ENCODE measurements around the gene HDGFL1.

HDGFL1 gene

DNA sequence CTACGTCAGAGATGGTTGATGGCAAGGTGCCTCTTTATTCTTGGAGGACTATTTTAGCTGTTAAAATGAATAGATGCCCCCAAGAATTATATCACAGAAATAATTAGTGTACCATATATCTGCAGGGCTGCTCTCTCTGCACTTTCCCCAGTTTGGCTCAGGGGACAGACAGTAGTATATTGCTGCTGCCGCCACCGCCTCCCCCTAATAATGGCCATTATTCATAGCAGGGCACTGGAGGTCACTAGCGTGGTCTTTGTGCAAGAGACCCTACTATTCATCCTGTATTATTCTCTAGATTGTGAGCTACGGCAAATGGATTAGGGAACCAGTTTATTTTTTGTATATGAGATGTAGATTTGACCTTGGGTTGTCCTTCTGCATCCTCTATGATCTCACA, 11.0 kb downstream of the HDGFL1 start:
- Histone ChIP-seq H3K27me3 (replicated peaks) (no peaks in the 10 kb centered on the region), H3K4me3 (ENCODE audit: low read depth, low read length) (no peak overlapping the region), H3K36me3 (replicated peaks) (no peaks in the 10 kb centered on the region), H3K27ac (no peak overlapping the region)
- TF ChIP-seq, protein P1, sequence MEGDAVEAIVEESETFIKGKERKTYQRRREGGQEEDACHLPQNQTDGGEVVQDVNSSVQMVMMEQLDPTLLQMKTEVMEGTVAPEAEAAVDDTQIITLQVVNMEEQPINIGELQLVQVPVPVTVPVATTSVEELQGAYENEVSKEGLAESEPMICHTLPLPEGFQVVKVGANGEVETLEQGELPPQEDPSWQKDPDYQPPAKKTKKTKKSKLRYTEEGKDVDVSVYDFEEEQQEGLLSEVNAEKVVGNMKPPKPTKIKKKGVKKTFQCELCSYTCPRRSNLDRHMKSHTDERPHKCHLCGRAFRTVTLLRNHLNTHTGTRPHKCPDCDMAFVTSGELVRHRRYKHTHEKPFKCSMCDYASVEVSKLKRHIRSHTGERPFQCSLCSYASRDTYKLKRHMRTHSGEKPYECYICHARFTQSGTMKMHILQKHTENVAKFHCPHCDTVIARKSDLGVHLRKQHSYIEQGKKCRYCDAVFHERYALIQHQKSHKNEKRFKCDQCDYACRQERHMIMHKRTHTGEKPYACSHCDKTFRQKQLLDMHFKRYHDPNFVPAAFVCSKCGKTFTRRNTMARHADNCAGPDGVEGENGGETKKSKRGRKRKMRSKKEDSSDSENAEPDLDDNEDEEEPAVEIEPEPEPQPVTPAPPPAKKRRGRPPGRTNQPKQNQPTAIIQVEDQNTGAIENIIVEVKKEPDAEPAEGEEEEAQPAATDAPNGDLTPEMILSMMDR (IDR thresholded peaks at IDR 0.05; ENCODE audit: low read depth, low read length, missing control alignments): no peak
- no peak for DNase-seq
- in situ Hi-C loops (cut with HindIII; ENCODE audit: low pct_ligation_motif_present, low sequenced_read_pairs): no loop called here

DNA sequence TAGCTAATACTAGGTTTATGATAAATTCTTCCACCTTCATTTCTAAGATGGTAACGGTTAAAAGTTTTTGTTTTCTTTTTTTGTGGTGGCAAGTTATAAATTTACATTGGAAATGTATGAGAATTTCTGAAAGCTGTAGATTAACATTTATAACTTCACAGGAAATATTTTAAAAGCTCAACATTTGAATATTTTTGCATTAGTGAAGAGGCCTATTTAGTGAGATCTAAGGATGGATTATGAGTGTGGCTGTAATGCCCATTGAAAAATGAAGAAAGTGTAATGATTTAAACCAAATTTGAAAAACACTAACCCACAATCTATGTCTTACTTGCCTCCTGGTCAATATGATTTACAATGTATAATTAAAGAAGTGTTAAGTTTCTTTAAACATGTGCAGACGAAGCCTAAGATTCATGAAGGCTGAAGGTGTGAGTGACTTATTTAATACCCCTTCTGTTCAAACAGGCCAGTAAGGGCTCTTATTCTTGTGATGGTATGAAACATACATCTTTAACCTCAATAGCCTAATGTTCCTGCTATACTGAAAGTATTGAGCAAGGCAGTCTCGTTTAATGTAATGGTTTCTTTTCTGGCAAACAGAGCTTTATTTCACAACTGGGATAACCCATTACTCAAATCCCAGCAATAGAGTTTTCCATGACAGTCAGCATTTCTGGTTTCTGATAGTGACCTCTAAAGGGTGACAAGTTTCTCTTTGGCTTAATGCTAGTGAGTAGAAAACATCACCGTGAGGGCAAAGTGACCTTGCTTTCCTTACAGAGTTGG, 13.2 kb downstream of the HDGFL1 start:
- H3K27ac ChIP-seq: no peak overlapping the region
- H3K27me3 ChIP-seq (replicated peaks): no peaks in the 10 kb centered on the region
- TF ChIP-seq, protein P1 (IDR thresholded peaks at IDR 0.05; ENCODE audit: low read depth, low read length, missing control alignments): no peak
- H3K4me3 ChIP-seq (ENCODE audit: low read depth, low read length): no peak overlapping the region
- H3K36me3 ChIP-seq (replicated peaks): no peaks in the 10 kb centered on the region
- in situ Hi-C loops (cut with HindIII; ENCODE audit: low pct_ligation_motif_present, low sequenced_read_pairs): no loop called here
- no peak for DNase-seq

DNA sequence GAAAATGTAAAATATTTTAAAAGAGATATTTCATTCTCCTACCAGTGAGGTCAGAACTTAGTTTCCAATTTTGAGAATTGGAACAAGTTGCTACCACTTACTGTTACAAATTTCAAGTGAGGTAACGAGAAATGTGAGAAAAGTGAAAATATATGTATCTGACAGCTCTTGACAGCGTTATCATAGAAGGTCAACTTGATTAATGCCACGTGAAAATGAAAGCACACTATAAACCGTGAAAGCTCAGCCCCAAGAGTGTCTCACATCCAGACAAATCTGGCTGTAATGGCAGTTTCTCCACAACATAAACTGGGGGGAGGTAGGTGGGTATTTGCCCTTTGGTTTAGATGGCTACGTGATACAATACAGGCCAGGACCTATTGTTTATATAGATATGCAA, 13.9 kb downstream of the HDGFL1 start:
- DNase-seq: no peak
- no peaks in the 10 kb centered on the region for H3K27me3 ChIP-seq (replicated peaks)
- in situ Hi-C loops (cut with HindIII; ENCODE audit: low pct_ligation_motif_present, low sequenced_read_pairs): no loop called here

DNA sequence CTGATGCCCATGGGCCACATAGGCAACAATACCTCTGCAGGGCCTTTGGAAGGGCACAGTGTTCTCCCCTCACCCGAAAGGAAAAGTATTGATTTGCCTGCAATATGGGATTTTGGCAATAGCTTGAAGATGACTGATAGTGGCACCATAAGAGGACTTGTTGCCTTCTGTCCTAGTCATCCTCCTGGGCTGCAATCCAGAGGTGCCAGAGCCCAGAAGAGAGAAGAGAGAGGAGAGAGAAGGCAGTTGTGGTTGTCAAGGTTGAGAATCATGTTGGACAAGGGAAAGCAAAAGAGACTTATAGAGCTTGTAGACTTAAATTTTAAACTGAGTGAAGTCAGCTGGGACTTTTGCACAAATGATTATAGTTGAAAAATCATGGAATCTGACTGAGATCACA, 14.6 kb downstream of the HDGFL1 start:
- DNase-seq: no peak
- in situ Hi-C loops (cut with HindIII; ENCODE audit: low pct_ligation_motif_present, low sequenced_read_pairs): no loop called here
- Histone ChIP-seq H3K36me3 (replicated peaks) (no peaks in the 10 kb centered on the region), H3K27ac (no peak overlapping the region), H3K4me3 (ENCODE audit: low read depth, low read length) (no peak overlapping the region), H3K27me3 (replicated peaks) (no peaks in the 10 kb centered on the region)
- TF ChIP-seq, protein P1 (IDR thresholded peaks at IDR 0.05; ENCODE audit: low read depth, low read length, missing control alignments): no peak

More for the DNA sequence above, 13.9 kb downstream of the HDGFL1 start:
- TF ChIP-seq, protein P1 (IDR thresholded peaks at IDR 0.05; ENCODE audit: low read depth, low read length, missing control alignments): no peak
- Histone ChIP-seq H3K36me3 (replicated peaks) (no peaks in the 10 kb centered on the region), H3K27ac (no peak overlapping the region), H3K4me3 (ENCODE audit: low read depth, low read length) (no peak overlapping the region)

DNA sequence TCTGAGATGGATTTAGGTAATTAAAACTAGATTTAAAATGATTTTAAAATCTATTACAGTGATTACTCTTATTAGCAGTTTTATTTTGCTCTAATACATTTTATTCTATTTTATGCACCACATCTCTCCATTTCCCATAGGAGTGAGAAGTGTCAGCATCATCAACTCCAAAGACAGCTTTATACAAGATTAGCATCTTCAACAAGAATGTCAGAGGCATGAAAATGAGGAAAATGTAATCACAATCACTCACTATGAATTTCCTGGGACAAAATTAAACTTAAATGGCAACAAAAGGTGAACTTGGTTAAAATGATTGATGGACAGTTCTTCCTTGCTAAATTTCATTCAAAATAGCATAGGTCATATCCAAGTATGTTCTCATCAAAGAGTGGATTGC, 19.8 kb downstream of the HDGFL1 start:
- Histone ChIP-seq H3K27me3 (replicated peaks) (no peaks in the 10 kb centered on the region), H3K27ac (no peak overlapping the region), H3K36me3 (replicated peaks) (no peaks in the 10 kb centered on the region), H3K4me3 (ENCODE audit: low read depth, low read length) (no peak overlapping the region)
- no peak for DNase-seq
- TF ChIP-seq, protein P1 (IDR thresholded peaks at IDR 0.05; ENCODE audit: low read depth, low read length, missing control alignments): no peak
- in situ Hi-C loops (cut with HindIII; ENCODE audit: low pct_ligation_motif_present, low sequenced_read_pairs): no loop called here

DNA sequence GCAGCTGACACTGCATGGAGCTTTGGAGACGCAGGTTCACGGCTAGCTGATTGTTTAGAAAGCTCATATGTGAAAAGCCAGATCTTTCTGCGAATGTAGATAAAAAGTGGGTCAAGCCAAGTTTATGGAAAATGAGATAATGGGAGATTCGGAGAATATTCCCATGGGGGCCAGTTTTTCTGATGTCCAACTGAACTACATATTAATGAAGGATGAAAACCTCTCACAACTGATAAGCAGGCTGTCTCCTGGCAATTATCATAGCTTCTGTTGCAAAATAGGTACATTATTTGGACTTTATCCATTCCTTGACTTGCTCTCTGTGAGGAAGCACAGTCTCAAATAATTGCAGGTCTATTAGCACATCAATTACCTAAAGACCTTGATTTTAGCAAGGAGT, 21.1 kb downstream of the HDGFL1 start:
- in situ Hi-C loops (cut with HindIII; ENCODE audit: low pct_ligation_motif_present, low sequenced_read_pairs): no loop called here
- TF ChIP-seq, protein P1 (IDR thresholded peaks at IDR 0.05; ENCODE audit: low read depth, low read length, missing control alignments): no peak
- Histone ChIP-seq H3K4me3 (ENCODE audit: low read depth, low read length) (no peak overlapping the region), H3K36me3 (replicated peaks) (no peaks in the 10 kb centered on the region), H3K27me3 (replicated peaks) (no peaks in the 10 kb centered on the region), H3K27ac (no peak overlapping the region)
- DNase-seq: no peak
